ENCODE data around the gene STPG4.

The STPG4 gene

GRCh38 chr2:47093626-47094025 is 61.5 kb downstream of the STPG4 start:
- Histone ChIP-seq H3K36me3 (ENCODE audit: control insufficient read depth, insufficient read depth, low read length) (no peaks in the 10 kb centered on the region), H3K27me3 (replicated peaks; ENCODE audit: control insufficient read depth, insufficient read depth, low read length) (no peaks in the 10 kb centered on the region; the same call in 1 of the 2 replicates), H3K4me3 (replicated peaks; ENCODE audit: low read depth, low read length) (no peak overlapping the region)
- no peak for DNase-seq (ENCODE audit: extremely low read depth, insufficient read length)
- no peak for TF ChIP-seq CTCF (IDR thresholded peaks at IDR 0.05; ENCODE audit: insufficient read depth, low read length, poor library complexity, severe bottlenecking)

GRCh38 chr2:47092465-47092864 is 62.6 kb downstream of the STPG4 start:
- no peak for TF ChIP-seq CTCF (IDR thresholded peaks at IDR 0.05; ENCODE audit: insufficient read depth, low read length, poor library complexity, severe bottlenecking)
- Histone ChIP-seq H3K27me3 (replicated peaks; ENCODE audit: control insufficient read depth, insufficient read depth, low read length) (no peaks in the 10 kb centered on the region; the same call in 1 of the 2 replicates), H3K36me3 (ENCODE audit: control insufficient read depth, insufficient read depth, low read length) (no peaks in the 10 kb centered on the region), H3K4me3 (replicated peaks; ENCODE audit: low read depth, low read length) (no peak overlapping the region)
- no peak for DNase-seq (ENCODE audit: extremely low read depth, insufficient read length)

GRCh38 chr2:47091118-47091517 is 64.0 kb downstream of the STPG4 start:
- no peak for DNase-seq (ENCODE audit: extremely low read depth, insufficient read length)
- H3K27me3 ChIP-seq (replicated peaks; ENCODE audit: control insufficient read depth, insufficient read depth, low read length): no peaks in the 10 kb centered on the region; the same call in 1 of the 2 replicates
- TF ChIP-seq CTCF (IDR thresholded peaks at IDR 0.05; ENCODE audit: insufficient read depth, low read length, poor library complexity, severe bottlenecking): no peak

GRCh38 chr2:47089083-47089464 is 66.0 kb downstream of the STPG4 start:
- TF ChIP-seq CTCF (IDR thresholded peaks at IDR 0.05; ENCODE audit: insufficient read depth, low read length, poor library complexity, severe bottlenecking): no peak
- Histone ChIP-seq H3K36me3 (ENCODE audit: control insufficient read depth, insufficient read depth, low read length) (no peaks in the 10 kb centered on the region), H3K4me3 (replicated peaks; ENCODE audit: low read depth, low read length) (no peak overlapping the region), H3K27me3 (replicated peaks; ENCODE audit: control insufficient read depth, insufficient read depth, low read length) (no peaks in the 10 kb centered on the region; the same call in 1 of the 2 replicates)
- no peak for DNase-seq (ENCODE audit: extremely low read depth, insufficient read length)

More at GRCh38 chr2:47091118-47091517, 64.0 kb downstream of the STPG4 start:
- Histone ChIP-seq H3K4me3 (replicated peaks; ENCODE audit: low read depth, low read length) (no peak overlapping the region), H3K36me3 (ENCODE audit: control insufficient read depth, insufficient read depth, low read length) (no peaks in the 10 kb centered on the region)

GRCh38 chr2:47088371-47089082 is 66.6 kb downstream of the STPG4 start:
- no peaks in the 10 kb centered on the region for H3K36me3 ChIP-seq (ENCODE audit: control insufficient read depth, insufficient read depth, low read length)
- H3K27me3 ChIP-seq (replicated peaks; ENCODE audit: control insufficient read depth, insufficient read depth, low read length): no peaks in the 10 kb centered on the region; the same call in 1 of the 2 replicates
- no peak overlapping the region for H3K4me3 ChIP-seq (replicated peaks; ENCODE audit: low read depth, low read length)
- no peak for DNase-seq (ENCODE audit: extremely low read depth, insufficient read length)
- TF ChIP-seq CTCF (IDR thresholded peaks at IDR 0.05; ENCODE audit: insufficient read depth, low read length, poor library complexity, severe bottlenecking): no peak

Data from GM06990 (cell line).